ENCODE measurements around the gene CGB2. TPM values are rescaled to one million over a fixed set of nuclear protein-coding genes. Genes with fewer than 3 reads are reported as not detected.

The CGB2 gene
- total and polyA plus RNA-seq, 9 of the 15 experiments (the other 6 are each of a cell fraction or from before 2014, with no cell fraction given), result 0.22 TPM; not detected in 8

- TF ChIP-seq ZNF407 (IDR thresholded peaks at IDR 0.05; ENCODE audit: low read depth), result no peak
- no peak for TF ChIP-seq ZNF212 (CRISPR knock-in tag; IDR thresholded peaks at IDR 0.05)
- no peak for TF ChIP-seq TRIM25 (IDR thresholded peaks at IDR 0.05; ENCODE audit: borderline replicate concordance)
- no peak for TF ChIP-seq FOS (IDR thresholded peaks at IDR 0.05; ENCODE audit: extremely low read depth, insufficient read length)
- no peak for TF ChIP-seq BRF1 (IDR thresholded peaks at IDR 0.05; ENCODE audit: borderline replicate concordance, extremely low read depth, insufficient read length)
- TF ChIP-seq ZNF584 (CRISPR knock-in tag; IDR thresholded peaks at IDR 0.05; ENCODE audit: low read depth), result no peak
- TF ChIP-seq TSHZ1 (CRISPR knock-in tag; IDR thresholded peaks at IDR 0.05), result no peak
- no peak for TF ChIP-seq ZNF324 (CRISPR knock-in tag; IDR thresholded peaks at IDR 0.05)
- TF ChIP-seq HMG20A (CRISPR knock-in tag; conservative IDR thresholded peaks at IDR 0.05), result no peak
- TF ChIP-seq SAFB2 (IDR thresholded peaks at IDR 0.05; ENCODE audit: borderline replicate concordance, low read depth, low read length, severe bottlenecking), result no peak
- no peak for TF ChIP-seq PREB (CRISPR knock-in tag; IDR thresholded peaks at IDR 0.05)
- peak; percentile 77 for TF ChIP-seq CREB1 (IDR thresholded peaks at IDR 0.05)
- TF ChIP-seq CREB1 (CRISPR knock-in tag; IDR thresholded peaks at IDR 0.05), result peak; percentile 57; the same call in 1 of the 2 replicates
Measured at GRCh38 chr19:49017666-49018351, 13.9 kb upstream of the CGB2 start (continued).

Data from K562 (cell line).